Upper lobe of left lung (tissue), 4 donors: ENCODE results near the gene P4HTM.

Source experiments
- CTCF ChIP-seq, 6 experiments: fragments of 450-650 bp in 4 of 6; fragments of 200-600 bp in 2 of 6; sonication (generic) in 2 of 6; IDR thresholded peaks; one replicate each; pipeline ENCODE4 v1.5.1; 2016 to 2019; ENCODE audit warnings: antibody characterized with exemption in 6 of 6
- POLR2A ChIP-seq, 4 donors: fragments of 450-650 bp; IDR thresholded peaks; one replicate each; pipeline ENCODE4 v1.5.1; 2016 to 2017; ENCODE audit warnings: antibody characterized with exemption in 4 of 4, mild to moderate bottlenecking in 2 of 4

GRCh38 chr3:49054344-49054862 lies 64.4 kb downstream of the P4HTM start:
- TF ChIP-seq CTCF (IDR thresholded peaks at IDR 0.05) (no peak), POLR2A (IDR thresholded peaks at IDR 0.05) (no peak)
